H1 (cell line): ENCODE results near the gene TFR2. TPM values are rescaled to one million over a fixed set of nuclear protein-coding genes. Genes with fewer than 3 reads are reported as not detected.

Experiments used
- ATF3 ChIP-seq: IDR thresholded peaks from 2 replicates; pipeline ENCODE4 v1.6.1; 2011; ENCODE audit warnings: low read depth, mild to moderate bottlenecking, low read length; ENCODE audit not compliant: insufficient read depth
- E2F6 ChIP-seq: IDR thresholded peaks from 2 replicates; pipeline ENCODE4 v1.6.1; 2012; ENCODE audit warnings: inconsistent platforms
- SIRT6 ChIP-seq: IDR thresholded peaks from one replicate; pipeline ENCODE4 v1.7.1; 2012; ENCODE audit warnings: low read length, inconsistent platforms
- SUZ12 ChIP-seq: fragments of 200-600 bp; sonication (generic); IDR thresholded peaks from 2 replicates; pipeline ENCODE4 v1.6.1; 2012; ENCODE audit warnings: mild to moderate bottlenecking, inconsistent platforms, low read length, moderate library complexity, mixed read lengths
- polyA plus RNA-seq, 7 experiments: library from polyadenylated mRNA; depleted of rRNA in 3 of 7; stranded (reverse) in 5 of 7; unstranded in 2 of 7; fragments of >200 nt in 5 of 7; fragments of 200-250 nt in 2 of 7; gene quantifications; 1 replicate in 5 of 7; 2 replicates in 1 of 7; 4 replicates in 1 of 7; pipeline versions ENCODE4 v1.2.1 to v1.2.3, GENCODE V29; 2011 to 2013; ENCODE audit warnings: missing spikeins in 2 of 7, mixed read lengths in 2 of 7
- total RNA-seq: library from RNA; stranded (reverse); fragmentation: NEBNext Ultra II Directional; extraction: Animal tissue kit (Norgen Biotek cat#: 25700); gene quantifications from 2 replicates; pipeline ENCODE4 v1.2.1, GENCODE V29; 2021

TFR2 gene
- total and polyA plus RNA-seq, 2 of the 8 experiments (the other 6 are each of a cell fraction or from before 2014, with no cell fraction given): 4.6 to 5.7 TPM

DNA sequence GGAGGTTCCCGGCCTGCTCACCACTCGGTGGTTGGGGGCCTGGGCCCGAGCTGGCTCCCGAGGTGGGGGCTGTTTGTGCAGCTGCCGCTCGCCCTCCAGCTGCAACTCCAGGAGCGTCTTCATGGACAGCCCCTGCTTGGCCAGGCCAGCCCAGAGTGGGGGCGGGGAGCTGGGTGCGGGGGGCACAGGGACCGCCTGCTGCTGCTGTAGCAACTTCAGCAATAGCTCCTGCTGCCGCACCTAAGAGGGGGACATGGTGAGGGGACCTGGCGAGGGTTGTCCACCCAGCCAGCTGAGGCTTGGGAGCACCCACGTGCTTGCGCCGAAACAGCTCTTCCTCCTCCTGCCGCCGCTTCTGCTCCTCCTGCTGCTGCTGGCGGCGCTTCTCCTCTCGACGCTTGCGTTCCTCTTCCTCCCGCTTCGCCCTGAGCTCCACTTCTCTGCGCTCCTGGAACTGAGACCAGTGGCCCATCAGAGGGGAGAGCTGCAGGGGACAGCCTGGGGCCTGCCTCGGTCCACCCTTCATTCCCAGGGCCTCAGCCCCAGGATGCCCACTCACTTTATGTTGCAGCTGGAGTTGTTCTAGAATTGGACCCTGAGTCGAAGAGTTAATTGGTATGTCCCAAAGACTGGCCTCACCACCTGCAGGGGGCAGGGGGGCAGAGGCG lies 41.8 kb upstream of the TFR2 start (continued):
- TF ChIP-seq SIRT6 (no peak), ATF3 (no peak), SUZ12 (no peak), E2F6 (no peak)
